Neural progenitor cell (in vitro differentiated cells): ENCODE results near the gene CNOT2.

ENCODE experiments used
- CTCF ChIP-seq: fragments of 200-600 bp; sonication (generic); IDR thresholded peaks from 2 replicates; pipeline ENCODE4 v1.5.1; 2017; ENCODE audit warnings: antibody characterized with exemption, mild to moderate bottlenecking
- EZH2 ChIP-seq: fragments of 200-600 bp; sonication (generic); IDR thresholded peaks from 2 replicates; pipeline ENCODE4 v1.6.1; 2017; ENCODE audit warnings: antibody characterized with exemption, mild to moderate bottlenecking, moderate library complexity

- TF ChIP-seq CTCF (no peak), EZH2 (no peak)
Observed at GRCh38 chr12:70244409-70244808, 1.2 kb downstream of the CNOT2 start.
